GM21360 (cell line): ENCODE measurements around the gene STX8.

ENCODE experiments used
- ATAC-seq: cut with Tn5 transposase; IDR thresholded peaks from one replicate; pipeline ENCODE4 v1.9.1; 2021; ENCODE audit warnings: mild to moderate bottlenecking, moderate library complexity; ENCODE audit not compliant: unreplicated experiment

The STX8 gene

DNA sequence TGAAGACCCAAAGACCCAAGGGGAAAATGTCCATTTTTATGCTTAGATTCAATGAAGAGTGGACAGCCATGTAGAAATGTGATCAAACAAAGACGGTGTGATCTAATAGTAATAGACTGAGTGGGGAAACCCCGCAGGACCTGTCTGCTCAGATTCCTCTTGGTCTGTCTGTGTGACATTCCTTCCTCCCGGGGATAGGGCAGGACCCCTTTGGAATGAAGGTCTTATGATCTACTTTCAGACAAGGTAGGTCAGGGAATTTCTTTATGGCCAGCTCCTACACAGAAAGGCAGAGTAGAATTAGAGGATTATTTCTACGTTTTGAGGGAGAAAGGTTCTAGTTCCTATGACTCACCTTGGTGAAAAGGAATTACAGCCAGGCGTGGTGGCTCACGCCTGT is 267.6 kb downstream of the STX8 start:
- ATAC-seq, result no peak

DNA sequence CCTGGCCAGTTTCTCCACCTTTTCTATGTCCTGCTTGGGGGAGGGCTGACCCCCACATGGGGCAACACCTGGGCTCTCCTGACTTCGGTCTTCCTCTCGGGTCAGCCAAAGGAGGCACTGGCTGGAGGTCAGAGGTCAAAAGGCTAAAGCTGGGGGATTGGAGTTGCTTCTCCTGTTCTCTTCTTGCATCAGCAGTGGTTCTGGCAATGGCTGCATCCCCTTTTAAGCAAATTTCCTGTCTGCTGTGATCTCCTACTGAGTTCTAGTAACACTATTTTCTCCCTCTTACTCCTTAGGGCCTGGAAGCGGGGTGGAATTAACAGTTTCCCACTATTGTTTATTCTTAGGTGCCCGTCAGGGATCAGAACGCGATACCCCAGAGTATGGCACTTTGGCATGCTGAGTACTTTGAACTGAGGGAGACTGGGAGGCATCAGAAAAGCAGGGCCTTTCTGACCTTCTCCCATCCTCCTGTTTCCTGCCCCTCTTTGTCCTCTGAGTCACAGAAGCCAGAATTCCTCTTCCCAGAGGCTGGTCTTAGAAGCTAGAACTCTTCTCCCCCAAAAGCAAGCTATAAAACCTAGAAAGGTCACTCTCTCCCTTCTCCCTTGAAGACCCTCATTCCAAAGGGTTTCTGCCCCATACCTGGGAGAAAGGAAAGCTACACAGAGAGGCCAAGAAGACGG is 268.2 kb downstream of the STX8 start:
- ATAC-seq, result no peak

DNA sequence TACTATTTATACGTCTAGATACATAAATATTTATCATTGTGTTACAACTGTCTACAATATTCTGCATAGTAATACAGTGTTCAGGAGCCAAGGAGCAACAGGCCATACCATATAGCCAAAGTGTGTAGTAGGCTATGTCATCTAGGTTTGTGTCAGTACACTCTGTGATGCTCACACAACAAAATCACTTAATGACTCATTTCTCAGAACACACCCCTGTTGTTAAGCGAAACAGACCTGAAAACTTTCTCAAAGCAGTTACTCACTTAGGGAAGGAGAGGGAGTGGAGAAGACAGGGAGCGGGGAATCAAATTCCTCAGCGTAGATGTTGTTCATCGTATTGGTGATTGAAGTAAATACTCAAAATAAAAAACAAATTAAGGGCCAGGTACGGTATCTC is 269.5 kb downstream of the STX8 start:
- ATAC-seq, result no peak

GRCh38 chr17:9299695-9300094 is 275.9 kb downstream of the STX8 start:
- no peak for ATAC-seq

- no peak for ATAC-seq
Measured at GRCh38 chr17:9298776-9299295, 276.8 kb downstream of the STX8 start.

- no peak for ATAC-seq
Measured at GRCh38 chr17:9298135-9298534, 277.5 kb downstream of the STX8 start.

DNA sequence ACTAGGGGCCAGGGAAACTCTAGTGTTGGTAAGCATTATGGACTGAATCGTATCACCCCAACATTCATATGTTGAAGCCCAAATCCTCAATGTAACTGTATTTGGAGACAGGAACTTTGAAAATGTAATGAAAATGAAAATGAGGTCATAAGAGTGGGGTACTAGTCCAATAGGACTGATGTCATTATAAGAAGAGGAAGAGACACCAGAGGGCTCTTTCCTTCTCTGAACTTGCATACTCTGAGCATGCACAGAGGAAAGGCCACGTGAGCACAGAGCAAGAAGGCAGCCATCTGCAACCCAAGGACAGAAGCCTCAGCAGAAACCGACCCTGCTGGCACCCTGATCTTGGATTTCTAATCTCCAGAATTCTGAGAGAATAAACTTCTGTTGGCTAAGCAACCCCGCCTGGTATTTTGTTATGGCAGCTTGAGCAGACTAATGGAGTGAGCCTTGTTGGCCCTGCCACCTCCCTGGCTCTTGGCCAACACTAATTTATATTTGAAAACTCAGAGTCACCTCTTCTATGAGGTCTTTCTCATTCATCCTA is 280.9 kb downstream of the STX8 start:
- ATAC-seq, result no peak

DNA sequence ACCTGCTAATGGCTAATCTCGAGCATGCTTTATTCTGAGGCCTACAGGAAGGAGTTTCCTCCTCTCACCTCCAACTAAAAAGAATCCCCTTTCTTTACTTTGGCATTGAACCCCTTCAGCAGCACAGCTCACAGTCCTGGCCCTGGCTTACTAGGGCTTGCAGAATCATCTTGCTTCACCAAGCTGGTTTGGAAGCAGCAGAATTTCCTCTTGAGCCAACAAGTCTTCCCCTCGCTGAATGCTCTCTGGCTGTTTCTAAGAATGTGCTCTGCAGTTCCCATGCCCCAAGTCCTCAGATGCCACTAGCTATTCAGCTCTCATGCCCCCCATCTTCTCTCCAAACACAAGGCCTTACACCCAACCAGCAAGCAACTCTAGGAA is 283.1 kb downstream of the STX8 start:
- no peak for ATAC-seq

- ATAC-seq, result no peak
Measured at GRCh38 chr17:9291912-9292560, 283.6 kb downstream of the STX8 start.

- no peak for ATAC-seq
Measured at GRCh38 chr17:9290226-9290613, 285.4 kb downstream of the STX8 start.

- no peak for ATAC-seq
Measured at GRCh38 chr17:9287306-9287705, 288.3 kb downstream of the STX8 start.

DNA sequence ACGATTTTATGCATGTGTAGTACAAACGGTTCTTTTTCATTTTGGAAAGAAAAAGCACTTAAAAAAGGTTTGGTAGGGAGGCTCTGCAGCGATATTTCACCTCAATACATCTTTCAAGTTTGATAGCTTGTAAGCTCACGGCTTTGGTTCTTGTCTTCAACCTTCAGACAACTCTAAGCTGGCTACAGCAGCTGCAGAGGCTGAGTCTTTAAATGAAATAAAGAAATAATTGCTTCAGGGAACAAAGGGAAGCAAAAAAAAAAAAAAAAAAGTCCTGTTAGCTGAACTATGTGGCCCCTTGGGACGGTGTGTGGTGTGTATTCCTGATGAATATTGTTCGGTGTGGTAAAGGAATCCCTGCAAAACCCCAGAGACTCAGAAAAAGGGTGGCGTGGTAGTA is 289.2 kb downstream of the STX8 start:
- no peak for ATAC-seq

- no peak for ATAC-seq
Measured at GRCh38 chr17:9285602-9286427, 289.8 kb downstream of the STX8 start.

- ATAC-seq, result no peak
Measured at GRCh38 chr17:9284884-9285283, 290.7 kb downstream of the STX8 start.

- ATAC-seq, result no peak
Measured at GRCh38 chr17:9283909-9284308, 291.7 kb downstream of the STX8 start.

GRCh38 chr17:9279893-9280292 is 295.7 kb downstream of the STX8 start:
- no peak for ATAC-seq

DNA sequence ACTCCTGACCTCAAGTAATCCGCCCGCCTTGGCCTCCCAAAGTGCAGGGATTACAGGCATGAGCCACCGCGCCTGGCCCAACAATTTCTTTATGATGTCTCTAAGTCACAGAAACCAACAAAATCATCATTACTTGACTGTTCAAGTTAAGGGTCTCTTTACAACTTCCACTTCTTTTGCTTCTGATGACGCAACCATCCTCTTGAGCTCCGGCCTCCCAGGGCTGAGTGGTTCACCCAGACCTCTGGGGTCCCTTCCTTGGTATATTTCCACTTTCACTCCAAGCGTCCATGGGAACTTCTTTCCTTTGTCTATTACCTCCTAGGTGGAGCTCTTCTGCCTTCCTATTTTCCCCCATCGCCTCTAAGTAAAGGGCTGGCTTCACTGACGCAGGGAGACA is 300.6 kb downstream of the STX8 start:
- ATAC-seq, result no peak

DNA sequence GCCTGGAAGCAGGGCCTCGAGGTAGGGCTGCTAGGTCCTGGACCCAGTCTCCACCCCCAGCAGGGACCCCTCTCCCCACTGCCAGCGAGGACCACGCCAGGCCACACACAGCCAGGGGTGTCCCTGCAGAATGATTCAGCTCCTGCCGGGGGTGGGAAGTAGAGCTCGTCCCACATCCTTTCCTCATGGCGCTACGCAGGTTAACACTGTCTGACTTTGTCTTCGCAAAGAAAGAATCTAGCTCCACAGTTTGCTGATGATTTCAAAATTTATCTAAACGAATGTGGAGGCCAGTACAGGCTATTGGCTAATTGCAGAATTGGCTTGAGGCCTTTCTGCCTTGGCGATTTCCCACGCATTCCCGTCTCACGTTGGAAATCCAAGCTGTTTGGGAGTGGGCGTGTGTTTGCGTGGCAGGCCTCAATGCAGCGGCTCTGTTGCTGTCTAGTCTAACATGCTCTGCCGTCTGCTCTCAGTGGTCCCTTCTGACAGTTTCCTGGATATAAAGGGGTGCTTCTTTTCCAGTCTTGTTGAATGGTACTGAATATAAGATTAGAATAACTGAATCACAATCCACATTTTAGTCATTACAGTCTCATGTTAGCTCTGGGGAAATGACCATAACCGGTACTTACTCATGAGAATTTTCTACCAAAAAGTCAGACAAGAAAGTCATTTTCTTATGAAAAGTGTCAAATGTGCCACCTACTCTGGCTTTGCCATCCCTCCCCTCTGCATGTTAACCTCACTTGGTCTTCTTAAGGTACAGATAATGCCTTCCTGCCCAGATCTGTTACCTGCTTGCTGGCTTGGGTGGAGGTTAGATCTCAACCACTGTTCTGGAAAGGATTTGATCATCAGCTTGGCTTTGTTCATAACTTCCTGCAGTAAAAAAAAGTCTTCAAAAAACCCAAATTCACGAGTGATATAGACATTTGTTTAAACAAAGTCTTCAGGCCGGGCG is 301.9 kb downstream of the STX8 start:
- ATAC-seq, result no peak

GRCh38 chr17:9272501-9273200 is 303.0 kb downstream of the STX8 start:
- no peak for ATAC-seq

- ATAC-seq, result no peak
Measured at GRCh38 chr17:9271989-9272388, 303.6 kb downstream of the STX8 start.
